Prostate gland (tissue), 2 donors: ENCODE measurements around the gene HSP90AB1. TPM values are rescaled to one million over a fixed set of nuclear protein-coding genes. Genes with fewer than 3 reads are reported as not detected.

Source experiments
- DNase-seq: peaks from one replicate; pipeline ENCODE4 v3.0.0-alpha.2; 2019; ENCODE audit warnings: low spot score
- H3K27ac ChIP-seq, 2 donors: fragments of 200-600 bp; sonication (generic); 2 replicates each; pipeline ENCODE4 v1.5.1; 2017 to 2019
- H3K27me3 ChIP-seq: fragments of 200-600 bp; sonication (generic); replicated peaks from 2 replicates; pipeline ENCODE4 v1.5.1; 2019; ENCODE audit not compliant: insufficient read depth
- H3K36me3 ChIP-seq, 2 donors: fragments of 200-600 bp; sonication (generic); 1 replicate in 1 of 2; 2 replicates in 1 of 2; pipeline versions ENCODE4 v1.5.1 to v1.8.1; 2017 to 2019
- H3K4me1 ChIP-seq: fragments of 200-600 bp; sonication (generic); replicated peaks from 2 replicates; pipeline ENCODE4 v1.5.1; 2019
- H3K4me3 ChIP-seq, 2 donors: fragments of 200-600 bp; sonication (generic); 2 replicates each; pipeline ENCODE4 v1.5.1; 2017 to 2019
- H3K9me3 ChIP-seq: fragments of 200-600 bp; sonication (generic); 2 replicates; pipeline ENCODE4 v1.5.1; 2017
- CTCF ChIP-seq, 4 experiments: fragments of 200-600 bp in 2 of 4; fragments of 450-650 bp in 2 of 4; sonication (generic) in 2 of 4; IDR thresholded peaks; 1 replicate in 3 of 4; 2 replicates in 1 of 4; pipeline ENCODE4 v1.5.1; 2016 to 2019; ENCODE audit warnings: antibody characterized with exemption in 4 of 4, mild to moderate bottlenecking in 2 of 4, moderate library complexity in 2 of 4
- POLR2A ChIP-seq: fragments of 450-650 bp; IDR thresholded peaks from one replicate; pipeline ENCODE4 v1.6.1; 2016; ENCODE audit warnings: antibody characterized with exemption, mild to moderate bottlenecking
- POLR2AphosphoS5 ChIP-seq: sonication (generic); formaldehyde crosslinking; IDR thresholded peaks from one replicate; pipeline ENCODE4 v1.6.1; 2017; ENCODE audit warnings: antibody characterized with exemption
- WGBS: methylation state at CpG from one replicate; pipeline ENCODE4 v1.1.5; 2018; 5-methylcytosine and 5-hydroxymethylcytosine counted together
- intact Hi-C: fragments of 100-400 bp; cut with DNase I; formaldehyde crosslinking; loops from one replicate; pipeline ENCODE4 v1.14.2; 2022
- total RNA-seq, 2 donors: library from RNA; depleted of rRNA; stranded (reverse); fragments of >200 nt; gene quantifications; one replicate each; pipeline ENCODE4 v1.1.0, GENCODE V29; 2016

Gene HSP90AB1
- total RNA-seq, 2 donors from 2014 or later, result 650 to 805 TPM

GRCh38 chr6:44211284-44211683 lies 35.6 kb upstream of the HSP90AB1 start:
- Histone ChIP-seq H3K4me1 (no peaks in the 10 kb centered on the region), H3K9me3 (no peaks in the 10 kb centered on the region), H3K27ac (no peak overlapping the region), H3K36me3 (no peaks in the 10 kb centered on the region), H3K27me3 (no peaks in the 10 kb centered on the region), H3K4me3 (no peak overlapping the region)
- TF ChIP-seq CTCF (IDR thresholded peaks at IDR 0.05) (no peak), POLR2A (no peak), POLR2AphosphoS5 (no peak)
- intact Hi-C loops, result no loop called here
- 82% methylated on average over 3 of the region's 3 CpGs for WGBS
- DNase-seq, result no peak

GRCh38 chr6:44214307-44214706 lies 32.6 kb upstream of the HSP90AB1 start:
- Histone ChIP-seq H3K4me3 (no peak overlapping the region), H3K36me3 (no peaks in the 10 kb centered on the region), H3K27me3 (no peaks in the 10 kb centered on the region), H3K27ac (no peak overlapping the region), H3K9me3 (no peaks in the 10 kb centered on the region), H3K4me1 (peaks cover 6% of the 10 kb centered on the region)
- intact Hi-C loops, result no loop called here
- 93% methylated on average over 6 of the region's 6 CpGs for WGBS
- TF ChIP-seq CTCF (IDR thresholded peaks at IDR 0.05), result no peak
- no peak for TF ChIP-seq POLR2AphosphoS5
- no peak for TF ChIP-seq POLR2A
- DNase-seq, result no peak

- Histone ChIP-seq H3K27ac (no peak within 1 kb of the TSS), H3K9me3 (no peaks in the 10 kb centered on the region), H3K4me1 (peaks cover 10% of the 10 kb centered on the region), H3K4me3 (no peak within 1 kb of the TSS), H3K27me3 (no peaks in the 10 kb centered on the region), H3K36me3 (no peaks in the 10 kb centered on the region)
- WGBS, result 42% methylated on average over 7 of the region's 7 CpGs
- TF ChIP-seq POLR2A (no peak), CTCF (IDR thresholded peaks at IDR 0.05) (no peak), POLR2AphosphoS5 (no peak)
- DNase-seq, result no peak
- intact Hi-C loops, result no loop called here
Observed at GRCh38 chr6:44216677-44217331, 30.1 kb upstream of the HSP90AB1 start, which contains the start of gene MYMX. Gene MYMX (plus strand): TSS chr6:44216926. CDS start chr6:44217472, 546 bp downstream.

- DNase-seq, result no peak
- no peaks in the 10 kb centered on the region for H3K36me3 ChIP-seq
- WGBS, result 69% methylated on average over 16 of the region's 16 CpGs
- H3K27me3 ChIP-seq, result no peaks in the 10 kb centered on the region
- intact Hi-C loops, result loop anchor here (2.0 kb wide), 1 partner anchor 19 kb away; no protein-coding TSS in a partner anchor
- no peak overlapping the region for H3K4me3 ChIP-seq
- no peak overlapping the region for H3K27ac ChIP-seq
- H3K4me1 ChIP-seq, result peaks cover 14% of the 10 kb centered on the region
- no peaks in the 10 kb centered on the region for H3K9me3 ChIP-seq
- TF ChIP-seq CTCF (IDR thresholded peaks at IDR 0.05), result no peak
- TF ChIP-seq POLR2A, result no peak
Observed at GRCh38 chr6:44217332-44218143, 29.4 kb upstream of the HSP90AB1 start.
